Sciatic nerve (tissue), 2 donors: Measurements from ENCODE around the gene TSPO. TPM values are rescaled to one million over a fixed set of nuclear protein-coding genes. Genes with fewer than 3 reads are reported as not detected.
"Not testable (repeated sequence)": the region's sequence is repeated elsewhere in the genome, so short reads cannot be mapped to it uniquely, and the experiment has no call there.

ENCODE experiments used
- ATAC-seq: fragments of 200-7000 bp; cut with Tn5 transposase; one replicate; pipeline ENCODE4 v1.9.1; 2020; ENCODE audit warnings: mild to moderate bottlenecking, moderate library complexity
- DNase-seq: peaks from one replicate; pipeline ENCODE4 v3.0.0-alpha.2; 2020; ENCODE audit warnings: low spot score
- intact Hi-C: fragments of 100-400 bp; cut with DNase I; formaldehyde crosslinking; loops from one replicate; pipeline ENCODE4 v1.14.2; 2022
- total RNA-seq: library from RNA; stranded (reverse); fragmentation: NEBNext Ultra II Directional; extraction: Animal tissue kit (Norgen Biotek cat#: 25700); gene quantifications from one replicate; pipeline ENCODE4 v1.2.1, GENCODE V29; 2021
- donor health status: DM: no; HTN: no; CAD: no.
- donor health status: DM: no; HTN: no; CAD: no.

TSPO gene
- 94.6 TPM for total RNA-seq

GRCh38 chr22:43151251-43152002 is at the start of gene TSPO:
Gene TSPO (plus strand): TSS chr22:43151559. CDS start chr22:43159239, 7,680 bp downstream.
- peak; percentile 90 for DNase-seq
- intact Hi-C loops: loop anchor here (5.0 kb wide), 1 partner anchor 1934 kb away; no protein-coding TSS in a partner anchor
- ATAC-seq: peak; percentile 72

DNA sequence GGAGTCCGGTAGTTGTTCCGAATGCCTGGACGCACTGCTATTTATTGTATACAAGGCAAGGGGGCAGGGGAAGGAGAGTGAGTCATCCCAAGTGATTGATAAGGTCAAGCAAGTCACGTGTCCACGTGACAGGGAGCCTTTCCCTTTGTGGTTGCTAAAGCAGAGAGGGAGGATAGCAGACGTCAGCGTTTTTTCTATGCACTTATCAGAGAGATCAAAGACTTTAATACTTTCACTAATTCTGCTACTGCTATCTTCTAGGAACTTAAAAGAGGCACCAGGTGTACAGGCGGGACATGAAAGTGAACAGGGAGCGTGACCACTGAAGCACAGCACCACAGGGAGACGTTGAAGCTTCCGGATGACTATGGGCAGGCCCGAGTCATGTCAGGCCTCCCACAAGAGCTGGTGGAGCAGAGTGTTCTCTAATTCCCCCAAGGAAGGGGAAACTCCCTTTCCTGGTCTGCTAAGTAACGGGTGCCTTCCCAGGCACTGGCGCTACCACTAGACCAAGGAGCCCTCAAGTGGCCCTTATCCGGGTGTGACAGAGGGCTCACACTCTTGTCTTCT is 47.2 kb upstream of the TSPO start:
- DNase-seq, intact Hi-C loops, ATAC-seq: not testable (repeated sequence)

GRCh38 chr22:43104950-43105349 is 46.4 kb upstream of the TSPO start:
- DNase-seq, intact Hi-C loops, ATAC-seq: not testable (repeated sequence)

- DNase-seq (no peak), ATAC-seq (no peak)
- intact Hi-C loops: no loop called here
These were observed 45.1 kb upstream of the TSPO start for GRCh38 chr22:43106302-43106701.

- intact Hi-C loops: no loop called here
- no peak for DNase-seq
- ATAC-seq: no peak
These were observed 41.8 kb upstream of the TSPO start for GRCh38 chr22:43109511-43109910.

GRCh38 chr22:43109921-43110443 is 41.4 kb upstream of the TSPO start:
- intact Hi-C loops: no loop called here
- no peak for ATAC-seq
- no peak for DNase-seq

DNA sequence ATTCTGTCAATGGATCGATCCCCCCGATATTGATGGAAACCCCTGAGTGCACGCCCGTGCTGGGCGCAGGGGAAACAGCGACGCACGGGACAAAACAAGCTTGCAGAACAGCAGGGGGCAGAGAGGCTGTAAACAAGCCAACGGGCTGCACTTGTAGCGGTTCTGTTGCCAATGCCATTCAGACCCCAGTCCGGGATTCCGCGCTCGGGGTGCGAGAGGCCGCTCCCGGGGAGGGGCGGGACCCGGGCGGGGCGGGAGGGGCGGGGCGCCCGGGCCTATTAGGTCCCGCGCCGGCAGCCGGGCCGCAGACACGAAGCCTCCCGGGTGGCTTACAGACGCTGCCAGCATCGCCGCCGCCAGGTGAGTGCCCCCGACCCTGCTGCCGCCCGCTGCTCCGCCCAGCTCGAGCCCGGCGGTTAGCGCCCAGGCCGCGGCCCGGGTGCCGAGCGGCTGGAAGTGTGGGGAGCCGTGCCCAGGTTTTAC is 40.9 kb upstream of the TSPO start, which contains the start of gene BIK:
Gene BIK (plus strand): TSS at position 307 of the 483 bp plus-strand sequence. CDS start 13,273 bp downstream, outside the sequence.
- DNase-seq (no peak), ATAC-seq (peak; percentile 51)
- intact Hi-C loops: no loop called here

GRCh38 chr22:43110927-43111623 is 40.3 kb upstream of the TSPO start:
- ATAC-seq (peak; percentile 23), DNase-seq (no peak)
- intact Hi-C loops: no loop called here

DNA sequence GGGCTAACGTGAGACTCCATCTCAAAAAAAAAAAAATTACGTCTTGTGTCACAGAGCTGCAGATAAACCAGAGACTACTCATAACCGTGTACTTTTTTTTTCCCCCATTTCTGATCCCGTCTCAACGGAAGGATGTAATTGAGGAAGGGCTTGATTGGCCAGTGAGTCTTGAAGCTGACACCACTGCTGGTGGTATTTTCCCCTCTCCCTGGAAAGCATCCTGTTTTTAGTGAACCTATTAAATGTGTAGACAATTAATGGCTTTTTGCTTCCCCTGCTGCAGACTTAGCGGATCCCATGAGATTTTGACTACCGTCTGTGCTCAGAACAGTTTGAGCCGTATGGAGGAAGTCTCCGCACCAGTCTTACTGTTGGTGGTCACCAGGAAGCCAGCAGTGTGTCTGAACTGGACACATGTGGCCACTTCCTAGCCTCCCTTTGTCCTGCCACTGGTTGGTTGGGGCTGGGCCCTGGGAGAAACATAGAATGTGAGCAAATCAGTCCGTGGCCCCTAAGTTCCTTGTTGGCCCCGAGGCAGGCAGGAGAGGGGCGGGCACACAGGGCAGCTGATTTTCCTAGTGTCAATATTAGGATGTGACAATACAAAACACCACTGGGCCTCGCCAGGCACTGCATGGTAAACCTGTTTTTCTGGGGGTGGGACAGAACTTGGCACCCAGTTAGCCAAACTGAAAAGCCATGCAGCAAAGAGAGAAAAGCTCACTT is 37.7 kb upstream of the TSPO start:
- intact Hi-C loops: no loop called here
- ATAC-seq (no peak), DNase-seq (no peak)

DNA sequence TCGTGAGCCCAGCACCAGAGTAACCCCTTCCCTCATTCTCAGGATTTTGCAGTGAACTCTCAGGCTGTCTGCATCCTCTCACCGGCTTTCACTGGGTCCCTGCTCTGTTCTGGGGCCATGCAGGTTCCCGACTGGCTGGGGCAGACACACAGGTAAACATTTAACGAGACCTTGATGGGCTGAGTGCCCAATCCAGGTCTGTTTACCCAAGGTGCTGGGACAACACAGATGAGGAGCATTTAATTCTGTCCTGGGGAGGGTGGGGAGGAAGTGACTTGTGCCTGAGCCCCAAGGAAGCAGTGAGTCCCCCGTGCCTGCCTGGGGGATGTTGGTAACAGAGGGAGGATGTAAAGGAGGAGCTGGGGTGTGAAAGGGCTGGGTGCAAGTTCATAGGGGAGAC is 36.4 kb upstream of the TSPO start:
- intact Hi-C loops: no loop called here
- ATAC-seq (no peak), DNase-seq (no peak)

GRCh38 chr22:43116932-43117331 is 34.4 kb upstream of the TSPO start:
- ATAC-seq (no peak), DNase-seq (no peak)
- intact Hi-C loops: no loop called here

DNA sequence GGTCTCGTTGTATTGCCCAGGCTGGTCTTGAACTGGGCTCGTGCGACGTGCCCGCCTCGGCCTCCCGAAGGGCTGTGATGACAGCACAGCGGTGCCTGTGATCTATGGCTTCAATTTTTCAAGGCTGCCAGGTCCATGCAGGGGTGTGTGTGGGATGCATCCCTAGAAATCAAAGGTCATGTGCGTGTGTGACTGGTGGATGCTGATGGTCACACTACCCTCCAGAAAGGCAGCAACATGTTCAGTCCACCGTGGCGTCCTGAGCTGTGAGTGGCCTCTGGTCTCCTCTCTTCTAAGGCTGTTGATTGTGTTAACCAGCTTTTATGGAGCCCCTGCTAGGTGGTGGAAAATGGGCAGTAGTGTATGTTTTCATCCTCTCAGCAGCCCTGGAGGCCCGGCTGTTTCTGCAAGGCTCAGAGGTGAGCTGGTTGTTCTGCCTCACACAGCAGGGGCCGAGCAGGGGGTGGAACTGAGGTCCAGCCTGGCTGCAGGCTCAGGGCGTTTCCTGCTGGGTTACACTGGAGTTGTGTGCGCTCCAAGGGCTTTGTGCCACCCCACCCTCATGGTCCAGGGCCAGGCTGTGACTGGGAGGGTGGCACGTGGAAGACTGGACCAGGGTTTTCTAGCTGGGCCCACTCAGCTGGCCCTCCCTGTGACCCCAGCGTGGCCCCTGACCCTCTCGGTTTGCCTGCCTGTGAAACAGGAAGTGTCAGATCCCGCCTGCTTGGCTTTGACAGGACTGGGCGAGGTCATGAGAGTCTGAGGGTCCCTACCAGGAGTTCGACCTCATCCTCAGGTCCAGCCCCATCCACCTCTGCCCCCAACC is 33.1 kb upstream of the TSPO start:
- DNase-seq (no peak), ATAC-seq (no peak)
- intact Hi-C loops: no loop called here

DNA sequence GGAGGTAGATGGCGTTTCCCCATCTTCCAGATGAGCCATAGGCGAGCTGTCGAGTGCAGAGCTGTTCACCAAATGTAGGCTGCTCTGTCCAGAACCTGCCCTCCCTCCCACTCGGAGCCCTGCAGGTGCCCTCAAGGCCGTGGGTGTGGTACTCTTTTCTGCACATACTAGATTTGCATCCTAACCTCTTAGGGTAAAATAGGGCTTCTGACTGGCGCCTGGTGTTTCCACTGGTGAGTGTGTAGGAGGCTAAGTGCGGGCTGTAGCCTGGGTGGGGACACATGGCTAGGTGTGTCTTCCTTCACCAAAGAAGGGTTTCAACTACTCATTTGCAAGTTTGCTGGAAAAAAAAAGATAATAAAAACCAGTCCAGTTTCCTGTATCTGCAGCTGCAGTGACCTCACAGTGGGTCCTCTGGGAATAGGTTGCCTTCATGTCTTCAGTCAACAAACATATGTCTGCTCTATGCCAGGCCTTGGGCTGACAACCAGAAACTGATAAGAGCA is 32.4 kb upstream of the TSPO start:
- DNase-seq: no peak
- ATAC-seq: no peak
- intact Hi-C loops: no loop called here

DNA sequence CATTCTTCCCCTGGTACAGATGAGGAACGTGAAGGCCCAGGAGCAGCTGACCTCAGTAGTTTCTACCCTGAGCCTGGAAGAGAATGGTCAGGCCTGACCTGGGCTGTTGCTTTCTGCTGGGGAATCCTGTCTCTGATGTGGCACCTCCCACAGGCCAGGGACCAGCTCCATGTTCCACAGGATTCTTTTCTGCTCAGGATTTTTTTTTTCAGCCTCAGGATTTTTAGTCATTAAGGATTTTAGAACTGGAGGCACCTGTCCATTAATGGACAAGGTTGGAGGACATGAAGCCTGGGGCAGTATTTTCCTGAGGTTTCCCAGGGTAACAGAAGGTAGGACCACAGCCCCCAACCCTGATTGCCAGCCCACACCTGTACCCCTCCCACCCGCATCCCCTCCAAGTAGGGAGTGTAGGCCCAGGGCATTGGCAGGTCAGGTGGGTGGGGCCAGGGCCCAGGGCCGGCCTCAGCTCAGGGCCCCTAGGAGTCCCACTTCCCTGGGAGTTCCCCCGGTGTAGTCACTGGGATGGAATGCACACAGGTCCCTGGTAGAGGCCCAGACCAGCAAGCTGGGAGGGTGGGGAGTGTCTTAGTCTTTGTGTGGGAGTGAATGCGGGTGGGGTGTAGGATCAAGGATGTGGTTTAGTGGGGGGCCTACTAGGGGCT is 24.7 kb upstream of the TSPO start:
- intact Hi-C loops: no loop called here
- DNase-seq: no peak
- ATAC-seq: peak; percentile 24

DNA sequence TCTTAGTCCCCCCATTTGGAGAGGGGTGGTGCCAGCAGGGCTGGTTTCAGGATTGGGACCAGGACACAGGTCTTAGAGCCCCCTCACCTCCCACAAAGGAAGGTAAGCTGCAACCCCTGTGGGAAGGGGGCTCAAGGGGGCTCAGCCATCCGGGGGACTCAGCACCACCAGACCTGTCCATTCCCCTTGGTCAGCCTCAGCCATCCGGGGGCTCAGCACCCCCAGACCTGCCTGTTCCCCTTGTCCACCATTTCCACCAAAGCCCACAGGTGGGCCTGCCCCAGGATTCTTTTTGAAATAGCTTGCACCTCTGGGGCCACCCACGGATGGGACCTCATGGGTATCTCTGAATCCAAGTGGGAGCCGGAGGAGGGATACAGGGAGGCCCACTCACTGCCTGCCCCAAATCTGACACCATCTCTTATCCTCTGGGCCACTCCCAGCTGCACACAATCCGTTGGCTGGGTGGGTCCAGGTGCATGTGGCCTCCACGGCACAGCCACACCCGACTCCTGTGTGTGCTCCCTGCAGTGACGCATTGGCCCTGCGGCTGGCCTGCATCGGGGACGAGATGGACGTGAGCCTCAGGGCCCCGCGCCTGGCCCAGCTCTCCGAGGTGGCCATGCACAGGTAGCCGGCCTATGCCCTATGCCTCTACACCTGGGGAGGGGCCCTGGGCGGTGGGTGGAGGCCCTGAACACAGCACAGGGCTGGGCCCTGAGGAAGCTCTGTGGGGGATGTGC is 24.0 kb upstream of the TSPO start:
- no peak for DNase-seq
- no peak for ATAC-seq
- intact Hi-C loops: no loop called here

- no peak for ATAC-seq
- intact Hi-C loops: no loop called here
These were observed 23.2 kb upstream of the TSPO start for GRCh38 chr22:43128116-43128515.

GRCh38 chr22:43128928-43129424 is 22.4 kb upstream of the TSPO start:
- DNase-seq: no peak
- intact Hi-C loops: no loop called here
- no peak for ATAC-seq

More at GRCh38 chr22:43128116-43128515, 23.2 kb upstream of the TSPO start:
- no peak for DNase-seq
